ENCODE data around the gene PIGV. TPM values are rescaled to one million over a fixed set of nuclear protein-coding genes. Genes with fewer than 3 reads are reported as not detected.

The PIGV gene
- total RNA-seq, 4 donors from 2014 or later: 9.5 to 20.3 (median 12.4) TPM

- DNase-seq: no peak
- H3K27me3 ChIP-seq: no peaks in the 10 kb centered on the region
- H3K9me3 ChIP-seq: no peaks in the 10 kb centered on the region
- no peak overlapping the region for H3K27ac ChIP-seq
- intact Hi-C loops (cut with DNase I; ENCODE audit: low total_unique reads): loop anchor here (10.0 kb wide), 1 partner anchor 63 kb away; no protein-coding TSS in a partner anchor
- no peaks in the 10 kb centered on the region for H3K4me1 ChIP-seq
- no peak overlapping the region for H3K4me3 ChIP-seq
- TF ChIP-seq POLR2A (IDR thresholded peaks at IDR 0.05) (no peak), CTCF (IDR thresholded peaks at IDR 0.05) (no peak)
- no peaks in the 10 kb centered on the region for H3K36me3 ChIP-seq
Measured at GRCh38 chr1:26811708-26812107, 24.0 kb downstream of the PIGV start.

GRCh38 chr1:26814377-26814776, 26.6 kb downstream of the PIGV start:
- Histone ChIP-seq H3K4me3 (no peak overlapping the region), H3K9me3 (no peaks in the 10 kb centered on the region), H3K27me3 (no peaks in the 10 kb centered on the region), H3K4me1 (no peaks in the 10 kb centered on the region), H3K36me3 (no peaks in the 10 kb centered on the region), H3K27ac (no peak overlapping the region)
- DNase-seq: no peak
- no peak for TF ChIP-seq CTCF (IDR thresholded peaks at IDR 0.05)
- no peak for TF ChIP-seq POLR2A (IDR thresholded peaks at IDR 0.05)
- intact Hi-C loops (cut with DNase I; ENCODE audit: low total_unique reads): loop anchor here (10.0 kb wide), 1 partner anchor 60 kb away; no protein-coding TSS in a partner anchor

GRCh38 chr1:26814893-26815292, 27.1 kb downstream of the PIGV start:
- Histone ChIP-seq H3K9me3 (no peaks in the 10 kb centered on the region), H3K27ac (no peak overlapping the region), H3K4me1 (no peaks in the 10 kb centered on the region), H3K27me3 (no peaks in the 10 kb centered on the region), H3K36me3 (no peaks in the 10 kb centered on the region), H3K4me3 (no peak overlapping the region)
- no peak for DNase-seq
- intact Hi-C loops (cut with DNase I; ENCODE audit: low total_unique reads): loop anchor here (10.0 kb wide), 1 partner anchor 60 kb away; no protein-coding TSS in a partner anchor
- TF ChIP-seq CTCF (IDR thresholded peaks at IDR 0.05): no peak
- TF ChIP-seq POLR2A (IDR thresholded peaks at IDR 0.05): no peak

GRCh38 chr1:26820784-26821269, 33.1 kb downstream of the PIGV start:
- intact Hi-C loops (cut with DNase I; ENCODE audit: low total_unique reads): no loop called here
- TF ChIP-seq CTCF (IDR thresholded peaks at IDR 0.05) (no peak), POLR2A (IDR thresholded peaks at IDR 0.05) (no peak)
- no peaks in the 10 kb centered on the region for H3K27me3 ChIP-seq
- no peak for DNase-seq
- no peaks in the 10 kb centered on the region for H3K36me3 ChIP-seq
- H3K4me1 ChIP-seq: peaks cover 0 to 3% of the 10 kb centered on the region in 2 donors
- H3K9me3 ChIP-seq: no peaks in the 10 kb centered on the region
- H3K27ac ChIP-seq: no peak overlapping the region
- H3K4me3 ChIP-seq: no peak overlapping the region

DNA sequence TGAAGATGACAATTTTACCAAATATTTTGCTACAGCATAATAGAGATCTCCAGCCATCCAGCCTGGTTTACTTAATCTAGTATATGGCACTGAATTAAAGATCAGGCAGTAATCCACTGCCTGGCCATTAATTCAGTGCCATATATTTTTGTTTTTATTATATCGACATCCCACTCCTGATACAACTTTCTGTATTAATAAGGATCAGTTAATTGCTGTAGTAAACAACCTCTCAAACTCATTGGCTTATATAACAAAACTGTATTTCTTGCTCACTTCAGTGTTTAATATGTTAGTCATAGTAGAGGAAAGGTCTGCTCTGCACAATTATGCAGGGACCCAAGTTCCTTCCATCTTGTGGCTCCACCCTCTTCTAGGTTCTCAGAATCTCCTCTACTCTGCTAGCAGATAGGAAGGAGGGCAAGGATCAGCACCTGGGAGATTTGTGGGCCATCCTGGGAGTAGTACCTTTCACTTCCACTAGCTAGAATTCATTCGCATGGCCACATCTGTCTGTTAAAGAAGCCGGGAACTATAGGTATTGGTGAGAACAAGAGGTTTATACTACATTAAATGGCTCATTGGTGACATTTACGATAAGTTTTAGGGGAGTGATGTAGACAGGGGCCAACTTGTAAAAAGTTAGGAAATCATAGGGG, 35.1 kb downstream of the PIGV start:
- DNase-seq: no peak
- peaks cover 5% of the 10 kb centered on the region in 2 donors for H3K4me1 ChIP-seq
- H3K27me3 ChIP-seq: no peaks in the 10 kb centered on the region
- intact Hi-C loops (cut with DNase I; ENCODE audit: low total_unique reads): no loop called here
- H3K9me3 ChIP-seq: no peaks in the 10 kb centered on the region
- H3K27ac ChIP-seq: no peak overlapping the region
- TF ChIP-seq CTCF (IDR thresholded peaks at IDR 0.05): no peak
- no peak for TF ChIP-seq POLR2A (IDR thresholded peaks at IDR 0.05)
- no peaks in the 10 kb centered on the region for H3K36me3 ChIP-seq
- H3K4me3 ChIP-seq: no peak overlapping the region
